OCI-LY1 (cell line): ENCODE data around the gene WNK1.

Source experiments
- H2AFZ ChIP-seq: fragments of 200-600 bp; sonication (generic), shearing (Covaris generic); 2 replicates; pipeline ENCODE4 v1.6.0; 2014; ENCODE audit warnings: antibody characterized with exemption, mild to moderate bottlenecking, low read length
- H3F3A ChIP-seq: fragments of 200-600 bp; sonication (generic), shearing (Covaris generic); 2 replicates; pipeline ENCODE4 v1.6.0; 2014; ENCODE audit warnings: mild to moderate bottlenecking, antibody characterized with exemption, low read length, moderate library complexity; ENCODE audit not compliant: insufficient read depth
- H3K27ac ChIP-seq: fragments of 200-600 bp; sonication (generic); 2 replicates; pipeline ENCODE4 v1.5.1; 2014; ENCODE audit warnings: low read length, mixed run types, mild to moderate bottlenecking, low read depth; ENCODE audit not compliant: poor library complexity, severe bottlenecking
- H3K27me3 ChIP-seq: fragments of 200-600 bp; sonication (generic); 2 replicates; pipeline ENCODE4 v1.6.0; 2014; ENCODE audit warnings: antibody characterized with exemption, mild to moderate bottlenecking, low read length, moderate library complexity; ENCODE audit not compliant: insufficient read depth
- H3K36me3 ChIP-seq: fragments of 200-600 bp; sonication (generic); 2 replicates; pipeline ENCODE4 v1.6.1; 2014; ENCODE audit warnings: mild to moderate bottlenecking, antibody characterized with exemption, low read length, moderate library complexity, mixed read lengths; ENCODE audit not compliant: insufficient read depth
- H3K4me1 ChIP-seq: fragments of 200-600 bp; sonication (generic); 2 replicates; pipeline ENCODE4 v1.5.1; 2014; ENCODE audit warnings: mild to moderate bottlenecking, low read length, moderate library complexity; ENCODE audit not compliant: insufficient read depth, severe bottlenecking
- H3K4me2 ChIP-seq: fragments of 200-600 bp; sonication (generic), shearing (Covaris generic); 2 replicates; pipeline ENCODE4 v1.6.1; 2014; ENCODE audit warnings: low read length
- H3K4me3 ChIP-seq: fragments of 200-600 bp; sonication (generic); 2 replicates; pipeline ENCODE4 v1.5.1; 2014; ENCODE audit warnings: low read length, low read depth, mild to moderate bottlenecking, mixed read lengths; ENCODE audit not compliant: poor library complexity, severe bottlenecking
- H3K79me2 ChIP-seq: fragments of 200-600 bp; shearing (Covaris generic); 2 replicates; pipeline ENCODE4 v1.6.1; 2016; ENCODE audit warnings: mixed run types, low read length, mixed read lengths; ENCODE audit not compliant: insufficient read depth
- H3K9ac ChIP-seq: fragments of 200-600 bp; sonication (generic), shearing (Covaris generic); 2 replicates; pipeline ENCODE4 v1.6.1; 2014; ENCODE audit warnings: mild to moderate bottlenecking, low read length, mixed read lengths
- H3K9me2 ChIP-seq: fragments of 200-600 bp; sonication (generic), shearing (Covaris generic); 2 replicates; pipeline ENCODE4 v1.6.1; 2014; ENCODE audit warnings: low read depth, mild to moderate bottlenecking, low read length, mixed read lengths
- H3K9me3 ChIP-seq: fragments of 200-600 bp; shearing (Covaris generic); 2 replicates; pipeline ENCODE4 v1.6.1; 2014; ENCODE audit warnings: low read length, mixed read lengths
- H4K20me1 ChIP-seq: fragments of 200-600 bp; sonication (generic), shearing (Covaris generic); 2 replicates; pipeline ENCODE4 v1.6.0; 2016; ENCODE audit warnings: mild to moderate bottlenecking, low read length; ENCODE audit not compliant: insufficient read depth
- CTCF ChIP-seq: fragments of 200-600 bp; sonication (generic), shearing (Covaris generic); IDR thresholded peaks from 2 replicates; pipeline ENCODE4 v1.5.1; 2017; ENCODE audit warnings: mild to moderate bottlenecking, antibody characterized with exemption, low read length, moderate library complexity, mixed read lengths
- EZH2 ChIP-seq: fragments of 200-600 bp; sonication (generic), shearing (Covaris generic); IDR thresholded peaks from 2 replicates; pipeline ENCODE4 v1.8.0; 2017; ENCODE audit warnings: borderline replicate concordance, mixed run types, mild to moderate bottlenecking, antibody characterized with exemption, low read length, moderate library complexity, mixed read lengths

The WNK1 gene

GRCh38 chr12:817941-818600 lies 65.7 kb downstream of the WNK1 start:
- peaks cover 76% of the 10 kb centered on the region for H3K36me3 ChIP-seq
- H4K20me1 ChIP-seq: no peaks in the 10 kb centered on the region

GRCh38 chr12:818733-819132 lies 66.4 kb downstream of the WNK1 start:
- Histone ChIP-seq H3K9me3 (peaks cover 3% of the 10 kb centered on the region; the same call in 1 of the 2 replicates), H3K9ac (no peak overlapping the region), H3K27ac (no peak overlapping the region), H3K4me2 (no peak overlapping the region), H3F3A (peaks cover 9% of the 10 kb centered on the region; the same call in 1 of the 2 replicates), H4K20me1 (no peaks in the 10 kb centered on the region), H2AFZ (no peak overlapping the region), H3K79me2 (peaks cover 48% of the 10 kb centered on the region), H3K27me3 (no peaks in the 10 kb centered on the region), H3K4me3 (no peak overlapping the region), H3K4me1 (peaks cover 23% of the 10 kb centered on the region), H3K36me3 (peaks cover 72% of the 10 kb centered on the region), H3K9me2 (no peaks in the 10 kb centered on the region)
- TF ChIP-seq CTCF (no peak), EZH2 (no peak)

More at GRCh38 chr12:817941-818600, 65.7 kb downstream of the WNK1 start:
- Histone ChIP-seq H3K9me3 (peaks cover 3% of the 10 kb centered on the region; the same call in 1 of the 2 replicates), H3K79me2 (peaks cover 54% of the 10 kb centered on the region), H3F3A (peaks cover 8% of the 10 kb centered on the region; the same call in 1 of the 2 replicates), H3K9me2 (no peaks in the 10 kb centered on the region), H3K27ac (no peak overlapping the region), H3K4me3 (no peak overlapping the region), H2AFZ (no peak overlapping the region), H3K4me1 (peaks cover 23% of the 10 kb centered on the region), H3K9ac (no peak overlapping the region), H3K27me3 (no peaks in the 10 kb centered on the region), H3K4me2 (no peak overlapping the region)
- TF ChIP-seq EZH2 (no peak), CTCF (no peak)

- Histone ChIP-seq H3K36me3 (peaks cover 59% of the 10 kb centered on the region), H3K4me1 (peaks cover 28% of the 10 kb centered on the region), H3K9me3 (peaks cover 3% of the 10 kb centered on the region; the same call in 1 of the 2 replicates), H3K27me3 (no peaks in the 10 kb centered on the region), H3K4me2 (no peak overlapping the region), H3K9ac (no peak overlapping the region), H2AFZ (no peak overlapping the region), H4K20me1 (no peaks in the 10 kb centered on the region), H3K9me2 (no peaks in the 10 kb centered on the region), H3K4me3 (no peak overlapping the region), H3K27ac (no peak overlapping the region), H3K79me2 (peaks cover 61% of the 10 kb centered on the region), H3F3A (peaks cover 9% of the 10 kb centered on the region; the same call in 1 of the 2 replicates)
- TF ChIP-seq CTCF (no peak), EZH2 (no peak)
Observed at GRCh38 chr12:820336-820735, 68.0 kb downstream of the WNK1 start.
